Dedifferentiated amniotic fluid mesenchymal stem cell (primary cell): ENCODE results near the gene NAA25.
"Not testable (repeated sequence)": the region's sequence is repeated elsewhere in the genome, so short reads cannot be mapped to it uniquely, and the experiment has no call there.

ENCODE experiments used
- DNase-seq: peaks from one replicate; pipeline ENCODE4 v3.0.0-alpha.2; 2016; ENCODE audit errors: extremely low spot score

The NAA25 gene

DNA sequence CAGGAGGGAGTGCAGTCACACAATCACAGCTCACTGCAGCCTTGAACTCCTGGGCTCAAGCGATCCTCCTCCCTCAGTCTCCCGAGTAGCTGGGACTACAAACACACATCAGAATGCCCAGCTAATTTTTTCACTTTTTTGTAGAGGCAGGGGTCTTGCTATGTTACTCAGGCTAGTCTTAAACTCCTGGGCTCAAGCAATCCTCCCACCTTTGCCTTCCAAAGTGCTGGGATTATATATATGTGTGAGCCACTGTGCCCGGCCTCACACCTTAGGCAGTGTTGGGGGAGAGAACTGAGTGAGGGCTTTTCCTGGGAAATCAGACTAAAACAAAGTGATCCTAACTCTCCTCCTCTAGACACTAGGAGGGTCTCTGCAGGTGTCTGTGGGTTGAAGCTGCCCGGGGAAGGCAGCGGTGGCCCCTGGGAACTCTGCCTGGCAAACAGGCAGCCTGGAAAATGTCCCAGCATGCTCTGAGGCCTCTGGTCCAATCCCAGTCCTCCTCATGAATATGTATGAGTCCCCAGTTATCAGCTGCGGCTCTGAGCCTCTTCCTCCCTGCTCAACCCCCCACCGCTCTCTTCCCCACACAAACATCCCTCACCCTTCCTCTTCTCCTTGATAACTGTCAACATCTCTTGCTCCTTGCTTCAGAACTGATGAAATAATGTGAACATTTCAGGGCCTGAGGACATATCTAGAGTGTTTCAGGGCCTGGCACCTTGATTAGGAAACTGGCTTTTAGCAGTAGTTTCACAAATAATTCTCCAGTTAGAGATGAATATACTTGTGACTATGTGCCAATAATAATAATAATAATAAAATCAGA lies 7.9 kb upstream of the NAA25 start:
- no peak for DNase-seq

DNA sequence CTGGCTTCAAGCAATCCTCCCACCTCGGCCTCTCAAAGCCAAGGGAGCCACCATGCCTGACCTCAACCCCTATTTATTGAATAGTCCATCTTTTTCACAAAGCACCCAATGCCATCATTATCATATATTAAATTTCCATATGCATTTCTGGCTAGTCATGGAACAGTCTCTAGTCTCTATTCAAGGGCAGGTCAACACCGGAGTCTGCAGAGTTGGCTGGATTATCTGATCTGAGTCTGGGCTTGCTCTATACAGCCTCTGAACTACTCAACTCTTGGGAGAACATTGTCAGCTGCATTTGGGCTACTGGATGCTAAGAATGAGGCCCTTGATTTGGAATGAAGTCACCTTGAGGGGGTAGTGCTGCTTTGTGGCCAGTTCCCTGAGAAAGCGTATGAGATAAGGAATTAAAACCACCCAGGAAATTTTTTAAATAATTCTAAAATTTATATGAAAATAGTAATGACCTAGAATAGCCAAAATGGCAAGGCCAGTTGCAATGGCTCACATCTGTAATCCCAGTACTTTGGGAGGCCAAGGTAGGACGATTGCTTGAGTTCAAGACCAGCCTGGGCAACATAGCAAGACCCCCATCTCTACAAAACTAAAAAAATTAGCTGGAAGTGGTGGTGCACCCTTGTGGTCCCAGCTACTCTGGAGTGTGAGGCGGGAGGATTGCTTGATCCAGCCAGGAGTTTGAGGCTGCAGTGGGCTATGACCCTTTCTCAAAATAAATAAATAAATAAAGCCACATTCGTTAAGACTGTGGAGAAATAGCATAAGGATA lies 6.9 kb upstream of the NAA25 start:
- no peak for DNase-seq

DNA sequence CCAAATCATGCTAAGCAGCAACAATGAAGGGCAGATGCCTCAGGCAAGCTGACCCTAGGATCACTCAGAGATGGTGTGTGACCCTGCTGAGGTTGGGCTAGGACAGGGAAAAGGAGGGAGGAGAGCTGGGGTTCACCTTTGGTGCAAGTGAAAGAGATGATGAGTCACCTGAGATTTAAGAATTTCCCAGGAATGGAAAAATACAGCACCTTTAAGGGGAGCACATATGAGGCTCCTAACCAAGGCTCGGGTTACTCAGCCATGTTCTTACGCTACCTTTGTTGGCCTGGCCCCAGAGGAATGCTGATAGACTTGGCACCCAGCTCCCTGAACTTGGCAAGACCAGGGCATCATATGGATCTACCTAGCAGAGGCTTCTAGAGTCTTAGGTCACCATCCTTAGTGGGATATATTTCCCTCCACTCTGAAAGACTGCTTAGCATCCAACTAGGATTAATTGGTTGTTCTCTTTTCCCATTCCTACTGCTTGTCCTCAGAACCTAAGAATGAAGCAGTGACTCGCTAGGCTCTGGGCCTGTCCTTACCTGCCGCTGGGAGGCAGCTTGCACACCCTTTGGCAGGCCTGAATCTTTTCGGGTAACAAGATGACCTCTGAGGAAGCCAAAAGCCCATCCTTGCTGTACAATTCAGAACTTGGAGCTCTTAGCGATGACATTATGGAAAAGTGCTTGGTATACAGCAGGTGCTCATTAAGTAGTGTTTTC lies 4.0 kb upstream of the NAA25 start:
- DNase-seq = no peak

DNA sequence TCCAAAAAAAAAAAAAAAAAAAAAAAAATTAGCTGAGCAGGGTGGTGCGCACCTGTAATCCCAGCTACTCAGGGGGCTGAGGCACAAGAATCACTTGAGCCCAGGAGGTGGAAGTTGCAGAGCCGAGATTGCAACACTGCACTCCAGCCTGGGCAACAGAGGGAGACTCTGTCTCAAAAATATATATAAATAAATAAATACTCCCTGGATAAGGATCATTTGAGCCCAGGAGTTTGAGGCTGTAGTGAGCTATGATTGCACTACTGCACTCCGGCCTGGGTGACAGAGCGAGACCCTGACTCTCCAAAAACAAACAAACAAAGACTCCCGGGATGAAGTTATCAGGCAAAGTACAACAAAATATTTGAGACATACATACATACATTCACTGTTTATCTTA lies 3.3 kb upstream of the NAA25 start:
- DNase-seq = no peak

DNA sequence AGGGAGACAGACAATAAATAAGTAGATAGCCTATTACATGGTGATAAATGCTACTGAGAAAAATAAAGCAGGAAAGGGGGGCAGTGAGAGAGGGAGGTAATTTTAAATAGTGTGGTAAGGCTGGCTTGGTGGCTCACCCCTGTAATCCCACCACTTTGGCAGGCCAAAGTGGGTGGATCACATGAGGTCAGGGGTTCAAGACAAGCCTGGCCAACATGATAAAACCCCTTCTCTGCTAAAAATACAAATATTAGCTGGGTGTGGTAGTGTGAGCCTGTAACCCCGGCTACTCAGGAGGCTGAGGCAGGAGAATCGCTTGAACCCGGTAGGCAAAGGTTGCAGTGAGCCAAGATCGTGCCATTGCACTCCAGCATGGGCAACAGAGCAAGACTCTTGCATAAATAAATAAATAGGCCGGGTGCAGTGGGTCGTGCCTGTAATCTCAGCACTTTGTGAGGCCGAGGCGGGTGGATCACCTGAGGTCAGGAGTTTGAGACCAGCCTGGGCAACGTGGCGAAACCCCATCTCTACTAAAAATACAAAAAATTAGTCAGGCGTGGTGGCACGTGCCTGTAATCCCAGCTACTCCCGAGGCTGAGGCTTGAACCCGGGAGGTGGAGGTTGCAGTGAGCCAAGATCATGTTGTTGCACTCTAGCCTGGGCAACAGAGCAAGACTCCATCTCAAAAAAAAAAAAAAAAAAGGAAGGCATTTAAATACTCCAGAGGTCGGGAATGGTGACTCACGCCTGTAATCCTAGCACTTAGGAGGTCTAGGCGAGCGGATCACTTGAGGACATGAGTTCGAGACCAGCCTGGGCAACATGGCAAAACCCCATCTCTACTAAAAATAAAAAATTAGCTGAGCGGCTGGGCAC lies 2.4 kb upstream of the NAA25 start:
- not testable (repeated sequence) for DNase-seq

DNA sequence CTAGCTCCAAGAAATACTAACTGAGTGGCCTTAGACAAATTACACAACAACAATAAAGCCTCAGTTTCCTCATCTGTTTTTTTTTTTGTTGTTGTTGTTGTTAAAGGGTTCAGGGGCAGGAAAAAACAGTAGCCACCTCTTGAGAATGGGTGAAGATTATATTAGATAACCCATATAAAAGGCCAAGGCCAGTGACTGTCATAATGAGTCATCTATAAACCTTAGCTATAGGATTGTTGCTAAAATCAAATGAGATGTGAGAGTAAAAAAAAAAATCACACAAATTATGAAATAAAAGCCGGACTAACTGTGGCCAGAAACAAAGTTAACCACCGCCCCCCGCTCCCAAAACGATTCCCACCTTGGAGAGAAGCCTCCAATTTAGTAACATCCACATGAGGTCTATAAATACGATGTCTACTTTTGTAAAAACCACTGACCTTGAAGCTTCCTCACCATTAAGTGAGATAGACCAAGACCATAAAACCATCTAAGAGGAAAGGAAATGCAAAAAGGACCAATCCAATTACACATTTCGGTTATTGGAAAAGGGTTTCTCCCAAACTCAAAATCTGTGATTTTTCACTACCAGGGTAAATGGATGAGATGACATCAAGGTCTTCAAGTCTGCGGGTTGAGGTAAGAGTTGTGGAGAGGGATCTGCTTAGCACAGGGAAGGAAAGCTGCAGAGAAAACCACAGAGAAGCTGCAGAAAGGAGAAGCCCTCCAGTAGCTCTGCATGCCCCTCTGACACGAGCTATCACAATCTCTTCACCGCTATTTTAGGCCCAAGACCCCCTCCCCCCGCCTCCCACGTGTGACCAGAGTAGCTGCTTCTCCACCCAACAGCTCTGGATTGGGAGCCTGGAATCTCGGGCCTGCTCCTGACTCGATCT lies 1.0 kb downstream of the NAA25 start:
- no peak for DNase-seq

DNA sequence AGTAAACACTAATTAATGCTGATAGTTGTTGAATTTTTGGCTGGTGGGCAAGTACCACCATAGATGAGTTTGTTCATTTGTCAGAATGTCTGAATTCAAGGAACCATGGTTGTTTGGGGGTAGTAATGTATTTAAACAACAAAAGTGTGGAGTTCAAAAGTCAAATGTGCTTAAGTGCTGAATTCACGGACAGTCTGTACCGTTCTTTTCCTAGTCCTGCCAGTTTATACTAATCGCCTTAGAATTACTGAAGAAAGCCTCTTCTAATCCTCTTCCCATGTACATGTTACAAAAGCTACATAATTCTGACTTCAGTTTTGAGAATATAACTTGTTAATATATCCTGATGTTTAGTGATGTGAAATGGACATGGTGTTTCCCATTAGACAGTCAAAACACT lies 2.7 kb downstream of the NAA25 start:
- DNase-seq = no peak

DNA sequence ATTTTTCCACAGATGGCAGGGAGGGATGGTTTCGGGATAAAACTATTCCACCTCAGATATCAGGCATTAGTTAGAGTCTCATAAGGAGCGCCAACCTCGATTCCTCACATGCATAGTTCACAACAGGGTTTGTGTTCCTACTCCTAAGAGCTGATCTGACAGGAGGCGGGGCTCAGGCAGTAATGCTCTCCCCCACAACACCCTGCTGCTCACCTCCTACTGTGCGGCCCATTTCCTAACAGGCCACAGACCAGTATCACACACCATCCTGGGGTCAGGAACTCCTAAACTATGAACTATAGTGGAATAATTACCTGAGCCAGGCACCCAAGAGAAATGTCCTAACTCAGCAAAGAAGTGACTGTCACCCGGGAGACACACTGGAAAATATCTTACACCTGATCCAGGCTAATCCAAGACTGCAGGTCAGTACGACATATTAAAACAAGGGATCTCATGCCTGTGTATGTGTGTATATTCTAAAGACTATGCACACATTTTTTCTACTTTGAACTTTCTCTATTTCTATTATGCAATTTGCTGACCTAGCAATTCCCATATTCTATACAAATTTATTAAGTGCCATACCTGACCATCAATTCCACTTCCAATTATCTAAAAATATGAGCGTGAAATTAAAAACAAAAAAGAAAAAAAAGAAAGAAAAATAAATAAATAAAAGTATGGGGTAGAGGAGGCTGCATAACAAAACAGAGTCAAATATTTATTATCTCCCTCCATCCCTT lies 4.7 kb downstream of the NAA25 start:
- no peak for DNase-seq

DNA sequence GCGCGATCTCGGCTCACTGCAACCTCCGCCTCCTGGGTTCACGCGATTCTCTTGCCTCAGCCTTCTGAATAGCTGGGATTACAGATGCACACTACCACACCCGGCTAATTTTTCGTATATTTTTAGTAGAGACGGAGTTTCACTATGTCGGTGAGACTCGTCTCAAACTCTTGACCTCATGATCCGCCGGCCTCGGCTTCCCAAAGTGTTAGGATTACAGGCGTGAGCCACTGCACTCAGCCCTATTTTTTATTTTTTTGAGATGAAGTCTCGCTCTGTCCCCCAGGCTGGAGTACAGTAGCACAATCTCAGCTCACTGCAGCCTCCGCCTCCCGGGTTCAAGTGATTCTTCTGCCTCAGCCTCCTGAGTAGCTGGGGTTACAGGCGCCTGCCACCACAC lies 5.8 kb downstream of the NAA25 start:
- not testable (repeated sequence) for DNase-seq

DNA sequence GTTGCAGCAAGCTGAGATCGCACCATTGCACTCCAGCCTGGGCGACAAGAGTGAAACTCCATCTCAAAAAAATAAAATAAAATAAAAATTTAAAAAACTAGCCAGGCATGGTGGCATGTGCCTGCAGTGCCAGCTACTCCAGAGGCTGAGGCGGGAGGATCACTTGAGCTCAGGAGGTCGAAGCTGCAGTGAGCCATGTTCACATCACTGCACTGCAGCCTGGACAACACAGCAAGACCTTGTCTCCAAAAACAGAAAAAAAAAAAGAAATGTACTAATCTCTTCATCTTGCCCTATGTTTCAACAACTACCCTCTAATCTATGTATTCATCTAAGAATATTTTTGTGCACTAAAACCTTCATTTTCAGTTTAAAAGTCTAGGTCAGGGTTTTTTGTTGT lies 6.5 kb downstream of the NAA25 start:
- no peak for DNase-seq

DNA sequence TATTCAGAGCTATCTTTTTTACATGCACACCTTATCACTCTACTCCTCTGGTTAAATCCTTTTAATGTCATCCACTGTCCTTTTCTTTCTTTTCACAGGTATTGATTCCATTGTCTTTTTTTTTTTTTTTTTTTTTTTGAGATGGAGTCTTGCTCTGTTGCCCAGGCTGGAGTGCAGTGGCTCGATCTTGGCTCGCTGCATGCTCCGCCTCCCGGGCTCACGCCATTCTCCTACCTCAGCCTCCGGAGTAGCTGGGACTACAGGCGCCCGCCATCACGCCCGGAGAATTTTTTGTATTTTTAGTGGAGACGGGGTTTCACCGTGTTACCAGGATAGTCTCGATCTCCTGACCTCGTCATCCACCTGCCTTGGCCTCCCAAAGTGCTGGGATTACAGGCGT lies 8.1 kb downstream of the NAA25 start:
- not testable (repeated sequence) for DNase-seq

DNA sequence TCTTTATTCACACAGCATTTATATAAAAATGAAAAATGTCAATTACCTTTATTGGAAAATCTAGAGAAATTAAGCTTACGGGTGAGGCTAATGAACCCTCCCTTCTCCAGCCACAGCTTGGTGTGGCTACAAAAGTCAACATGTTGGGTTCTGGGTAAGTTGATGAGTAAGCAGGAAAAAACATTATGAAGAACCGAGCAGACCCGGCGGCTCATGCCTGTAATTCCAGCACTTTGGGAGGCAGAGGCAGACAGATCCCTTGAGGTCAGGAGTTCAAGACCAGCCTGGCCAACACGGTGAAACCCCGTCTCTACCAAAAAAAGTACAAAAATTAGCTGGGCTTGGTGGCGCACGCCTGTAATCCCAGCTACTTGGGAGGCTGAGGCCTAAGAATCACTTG lies 10.9 kb downstream of the NAA25 start:
- DNase-seq = no peak

DNA sequence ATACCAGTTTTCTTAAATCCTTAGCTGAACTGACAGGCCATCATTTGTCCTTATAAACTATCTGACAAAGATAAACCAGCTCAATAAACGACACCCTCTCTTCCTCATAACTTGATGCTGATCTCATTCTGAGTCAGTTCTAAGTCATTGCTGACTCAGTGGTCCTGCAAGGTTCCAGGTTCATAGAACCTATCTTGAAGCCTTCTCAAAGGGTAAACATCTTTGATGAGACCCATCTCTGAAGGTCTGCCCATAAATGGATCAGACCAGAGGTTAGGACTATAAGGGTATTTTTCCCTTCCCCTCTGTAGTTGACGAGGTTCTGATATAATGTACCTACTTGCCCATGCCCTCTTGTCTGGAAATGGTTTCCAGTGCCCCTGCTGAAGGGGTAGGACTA lies 11.9 kb downstream of the NAA25 start:
- DNase-seq = no peak

DNA sequence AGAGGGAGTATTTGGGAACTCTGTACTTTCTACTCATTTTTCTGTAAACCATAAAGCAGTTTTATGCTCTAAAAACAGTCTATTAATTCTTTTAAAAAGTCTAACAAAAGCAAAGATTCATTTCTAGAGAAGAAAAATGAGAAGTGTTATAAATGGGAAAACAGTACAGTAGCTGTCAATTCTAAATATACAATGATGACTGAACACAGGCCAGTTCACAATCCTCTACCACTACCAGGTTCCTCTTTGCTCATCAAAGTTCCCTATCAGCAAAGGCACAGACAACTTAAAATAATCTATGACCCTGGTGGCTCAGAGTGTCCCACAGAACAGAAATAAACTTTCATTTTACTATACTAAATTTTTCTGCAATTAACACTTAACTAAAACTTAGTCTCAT lies 12.5 kb downstream of the NAA25 start:
- DNase-seq = no peak

DNA sequence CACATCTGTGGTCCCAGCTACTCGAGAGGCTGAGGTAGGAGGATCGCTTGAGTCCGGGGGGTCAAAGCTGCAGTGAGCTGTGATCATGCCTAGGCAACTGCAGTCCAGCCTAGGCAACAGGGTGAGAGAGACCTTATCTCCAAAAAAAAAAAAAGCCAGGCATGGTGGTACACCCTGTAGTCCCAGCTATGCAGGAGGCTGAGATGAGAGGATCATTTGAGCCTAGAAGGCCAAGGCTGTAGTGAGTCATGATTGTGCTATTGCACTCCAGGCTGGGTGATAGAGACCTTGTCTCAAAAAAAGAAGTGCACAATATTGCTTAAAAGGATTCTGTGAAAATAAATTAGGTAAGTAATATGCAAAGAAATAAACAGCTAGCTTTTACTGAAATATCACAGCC lies 17.0 kb downstream of the NAA25 start:
- no peak for DNase-seq

DNA sequence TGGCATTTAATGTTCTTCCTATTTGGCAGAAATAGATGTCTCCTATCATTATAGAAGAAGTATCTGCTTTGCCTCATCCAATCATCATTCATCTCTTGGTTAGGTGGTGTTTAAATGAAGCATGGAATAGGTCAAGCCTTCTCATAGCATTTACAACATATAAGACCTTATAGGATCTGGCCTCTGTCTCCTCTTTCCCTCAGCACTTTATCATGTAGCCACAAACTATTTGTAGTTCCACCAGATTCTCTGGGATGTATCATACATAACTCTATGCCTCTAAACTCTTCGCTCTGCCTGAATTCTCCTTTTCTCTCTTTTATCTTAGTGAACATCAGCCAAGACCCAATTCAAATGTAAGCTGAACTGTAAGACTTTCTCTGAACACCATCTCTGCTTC lies 20.7 kb downstream of the NAA25 start:
- no peak for DNase-seq

DNA sequence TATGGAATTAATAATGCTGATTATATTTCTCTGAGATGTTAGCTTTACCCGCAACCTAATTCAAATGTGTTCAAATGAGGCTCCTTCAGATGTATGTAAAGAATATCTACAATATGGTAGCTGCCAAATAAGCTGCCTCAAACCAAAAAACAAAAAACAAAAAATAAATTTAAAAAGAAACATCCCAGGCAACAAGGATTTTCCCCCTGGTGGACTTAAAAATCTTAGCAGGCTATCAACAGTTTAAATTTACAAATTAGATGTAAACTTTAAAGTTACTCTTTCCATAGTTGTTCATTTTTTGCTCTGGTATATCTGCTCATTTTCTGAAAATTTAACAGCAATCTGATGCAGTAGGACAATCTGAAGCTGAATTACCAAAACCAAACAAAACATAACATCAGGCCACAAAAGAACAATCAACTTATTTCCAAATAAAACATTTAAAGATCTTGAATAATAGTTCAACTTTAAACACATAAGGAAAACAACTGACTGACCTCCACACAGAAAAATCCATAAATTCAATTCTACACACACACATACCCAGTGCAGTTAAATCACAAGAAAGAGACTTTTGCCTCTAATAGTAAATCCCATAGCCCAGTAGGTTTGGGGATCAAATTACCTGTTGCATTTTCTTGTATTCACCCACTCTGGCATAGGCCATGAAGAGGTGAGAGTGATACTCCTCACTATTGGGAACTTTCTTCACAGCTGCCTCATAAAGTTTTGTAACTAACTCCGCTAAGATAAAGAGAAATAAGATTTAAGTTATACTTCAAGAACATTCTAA lies 21.3 kb downstream of the NAA25 start:
- no peak for DNase-seq

DNA sequence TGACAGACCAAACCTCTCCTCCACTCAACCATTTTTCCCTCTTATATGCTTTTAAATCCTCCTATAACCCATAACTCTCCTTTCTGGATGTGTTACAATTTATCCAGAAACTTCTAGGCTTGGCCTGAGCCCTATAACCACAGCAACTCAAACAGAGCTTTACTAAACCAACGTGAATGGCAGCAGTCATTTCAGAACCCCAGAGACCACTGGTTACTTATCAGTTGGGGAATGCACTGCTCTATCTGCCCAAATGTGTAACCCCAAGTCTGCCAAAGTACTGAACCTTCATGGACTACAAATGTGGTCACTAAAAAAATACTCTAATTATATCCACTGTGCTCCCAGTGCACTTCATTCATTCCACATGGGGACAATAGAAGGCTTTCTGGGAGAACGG lies 42.0 kb downstream of the NAA25 start:
- no peak for DNase-seq

DNA sequence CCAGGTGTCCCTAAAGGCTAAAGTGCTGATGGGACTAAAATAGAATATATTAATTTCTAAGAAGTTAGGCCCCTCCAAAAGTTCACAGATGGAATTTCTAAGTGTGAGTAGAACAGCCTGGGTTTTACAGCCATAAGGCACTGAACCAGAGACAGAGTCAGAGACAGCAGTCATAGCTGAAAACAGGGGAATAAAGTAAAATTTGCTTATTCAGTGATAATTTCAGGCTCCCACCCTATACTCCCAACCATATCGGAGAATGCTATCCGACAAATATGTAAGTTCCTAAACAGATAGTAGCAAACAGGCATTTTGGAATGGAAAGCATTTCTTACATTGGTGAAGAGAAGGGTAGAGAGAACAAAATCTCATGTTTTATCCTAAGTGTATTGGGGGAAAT lies 45.3 kb downstream of the NAA25 start:
- no peak for DNase-seq
